ENCODE measurements around the gene SLC15A4. TPM values are rescaled to one million over a fixed set of nuclear protein-coding genes. Genes with fewer than 3 reads are reported as not detected.

SLC15A4 gene
- total and polyA plus RNA-seq, 2 donors (not counting 1 experiment from before 2014, with no cell fraction given) = 35.8 to 36.3 TPM

- no peaks in the 10 kb centered on the region for H3K79me2 ChIP-seq (ENCODE audit: control insufficient read depth, insufficient read depth, low read length)
- no peaks in the 10 kb centered on the region for H3K36me3 ChIP-seq (ENCODE audit: control insufficient read depth, insufficient read depth, low read length)
- H3K27ac ChIP-seq (ENCODE audit: insufficient read depth, low read length) = no peak overlapping the region
- H3K4me3 ChIP-seq (replicated peaks in 1 of 4; ENCODE audit: control extremely low read depth in 1 of 4, insufficient read depth in 1 of 4, low read depth in 3 of 4, low read length in 4 of 4) = no peak overlapping the region
- TF ChIP-seq CTCF (conservative IDR thresholded peaks at IDR 0.05 in 1 of 2, IDR thresholded peaks at IDR 0.05 in 1 of 2; ENCODE audit: low read depth in 1 of 2, low read length in 2 of 2) (no peak), EZH2 (IDR thresholded peaks at IDR 0.05; ENCODE audit: low read length, missing control alignments) (no peak)
- no peak overlapping the region for H3K4me2 ChIP-seq (ENCODE audit: extremely low read depth, insufficient read depth, low read length)
- H3K27me3 ChIP-seq (ENCODE audit: control insufficient read depth, insufficient read depth, low read length) = no peaks in the 10 kb centered on the region
- H2AFZ ChIP-seq (ENCODE audit: low read length) = no peak overlapping the region
- no peak overlapping the region for H3K9ac ChIP-seq (ENCODE audit: insufficient read depth, low read length)
- peak in 1 of 2 donors; percentile 56 for DNase-seq (ENCODE audit: low read depth in 2 of 2)
- H3K9me3 ChIP-seq (ENCODE audit: control insufficient read depth, insufficient read depth, low read depth, low read length) = no peaks in the 10 kb centered on the region
- no peaks in the 10 kb centered on the region for H3K4me1 ChIP-seq (ENCODE audit: control insufficient read depth, extremely low read depth, insufficient read depth, low read length)
- H4K20me1 ChIP-seq (ENCODE audit: control insufficient read depth, extremely low read depth, insufficient read depth, low read length) = no peaks in the 10 kb centered on the region
These were observed 52.1 kb downstream of the SLC15A4 start for GRCh38 chr12:128771681-128772080.

- H3K9ac ChIP-seq (ENCODE audit: insufficient read depth, low read length) = no peak overlapping the region
- no peak overlapping the region for H2AFZ ChIP-seq (ENCODE audit: low read length)
- DNase-seq (ENCODE audit: low read depth in 2 of 2) = no peak
- TF ChIP-seq CTCF (conservative IDR thresholded peaks at IDR 0.05 in 1 of 2, IDR thresholded peaks at IDR 0.05 in 1 of 2; ENCODE audit: low read depth in 1 of 2, low read length in 2 of 2) (no peak), EZH2 (IDR thresholded peaks at IDR 0.05; ENCODE audit: low read length, missing control alignments) (no peak)
- H3K4me1 ChIP-seq (ENCODE audit: control insufficient read depth, extremely low read depth, insufficient read depth, low read length) = no peaks in the 10 kb centered on the region
- H3K36me3 ChIP-seq (ENCODE audit: control insufficient read depth, insufficient read depth, low read length) = no peaks in the 10 kb centered on the region
- H3K27me3 ChIP-seq (ENCODE audit: control insufficient read depth, insufficient read depth, low read length) = no peaks in the 10 kb centered on the region
- no peak overlapping the region for H3K4me3 ChIP-seq (replicated peaks in 1 of 4; ENCODE audit: control extremely low read depth in 1 of 4, insufficient read depth in 1 of 4, low read depth in 3 of 4, low read length in 4 of 4)
- H3K4me2 ChIP-seq (ENCODE audit: extremely low read depth, insufficient read depth, low read length) = no peak overlapping the region
- no peaks in the 10 kb centered on the region for H3K9me3 ChIP-seq (ENCODE audit: control insufficient read depth, insufficient read depth, low read depth, low read length)
- H3K27ac ChIP-seq (ENCODE audit: insufficient read depth, low read length) = no peak overlapping the region
- H4K20me1 ChIP-seq (ENCODE audit: control insufficient read depth, extremely low read depth, insufficient read depth, low read length) = no peaks in the 10 kb centered on the region
- H3K79me2 ChIP-seq (ENCODE audit: control insufficient read depth, insufficient read depth, low read length) = no peaks in the 10 kb centered on the region
These were observed 56.2 kb downstream of the SLC15A4 start for GRCh38 chr12:128767518-128767917.

GRCh38 chr12:128766738-128767501, 56.8 kb downstream of the SLC15A4 start:
- DNase-seq (ENCODE audit: low read depth in 2 of 2) = no peak
- no peak for TF ChIP-seq EZH2 (IDR thresholded peaks at IDR 0.05; ENCODE audit: low read length, missing control alignments)
- TF ChIP-seq CTCF (conservative IDR thresholded peaks at IDR 0.05 in 1 of 2, IDR thresholded peaks at IDR 0.05 in 1 of 2; ENCODE audit: low read depth in 1 of 2, low read length in 2 of 2) = no peak

More at GRCh38 chr12:128766738-128767501, 56.8 kb downstream of the SLC15A4 start:
- H3K4me3 ChIP-seq (replicated peaks in 1 of 4; ENCODE audit: control extremely low read depth in 1 of 4, insufficient read depth in 1 of 4, low read depth in 3 of 4, low read length in 4 of 4) = no peak overlapping the region
- no peak overlapping the region for H3K9ac ChIP-seq (ENCODE audit: insufficient read depth, low read length)
- no peak overlapping the region for H3K27ac ChIP-seq (ENCODE audit: insufficient read depth, low read length)
- no peaks in the 10 kb centered on the region for H4K20me1 ChIP-seq (ENCODE audit: control insufficient read depth, extremely low read depth, insufficient read depth, low read length)
- no peaks in the 10 kb centered on the region for H3K27me3 ChIP-seq (ENCODE audit: control insufficient read depth, insufficient read depth, low read length)
- H2AFZ ChIP-seq (ENCODE audit: low read length) = no peak overlapping the region
- no peaks in the 10 kb centered on the region for H3K79me2 ChIP-seq (ENCODE audit: control insufficient read depth, insufficient read depth, low read length)
- no peaks in the 10 kb centered on the region for H3K36me3 ChIP-seq (ENCODE audit: control insufficient read depth, insufficient read depth, low read length)
- H3K9me3 ChIP-seq (ENCODE audit: control insufficient read depth, insufficient read depth, low read depth, low read length) = no peaks in the 10 kb centered on the region
- no peaks in the 10 kb centered on the region for H3K4me1 ChIP-seq (ENCODE audit: control insufficient read depth, extremely low read depth, insufficient read depth, low read length)
- H3K4me2 ChIP-seq (ENCODE audit: extremely low read depth, insufficient read depth, low read length) = no peak overlapping the region

Measured in fibroblast of lung (primary cell).